ENCODE data around the gene SPCS3. TPM values are rescaled to one million over a fixed set of nuclear protein-coding genes. Genes with fewer than 3 reads are reported as not detected.
A peak's percentile ranks its signal among the peaks of the same experiment; 100 is the strongest.
"Not testable (repeated sequence)": the region's sequence is repeated elsewhere in the genome, so short reads cannot be mapped to it uniquely, and the experiment has no call there.

Gene SPCS3
- total RNA-seq, 6 experiments from 2014 or later, result 163 to 250 (median 180) TPM

- Mint-ChIP-seq H3K27ac (no peak overlapping the region; the same call in 1 of the 2 replicates), H3K4me3 (peak overlapping the region; percentile 94; the same call in 1 of the 2 replicates), H3K4me1 (ENCODE audit: low read depth) (peaks cover 53% of the 10 kb centered on the region), H3K36me3 (ENCODE audit: low read depth) (0 out of 2 replicates have a peak, but pooled peaks cover 14% of the 10 kb centered on the region), H3K9me3 (no peaks in the 10 kb centered on the region), H3K27me3 (ENCODE audit: insufficient read depth) (peaks cover 2% of the 10 kb centered on the region; the same call in 1 of the 2 replicates)
- TF ChIP-seq CTCF (IDR thresholded peaks at IDR 0.05), result no peak
- no peak for DNase-seq
Measured at GRCh38 chr4:176323511-176324160, 3.9 kb downstream of the SPCS3 start.

- H3K9me3 Mint-ChIP-seq; DNase-seq; H3K4me3 Mint-ChIP-seq; H3K27ac Mint-ChIP-seq; H3K27me3 Mint-ChIP-seq (ENCODE audit: insufficient read depth): not testable (repeated sequence)
- 0 out of 2 replicates have a peak, but pooled peaks cover 14% of the 10 kb centered on the region for H3K36me3 Mint-ChIP-seq (ENCODE audit: low read depth)
- peaks cover 46% of the 10 kb centered on the region for H3K4me1 Mint-ChIP-seq (ENCODE audit: low read depth)
Measured at GRCh38 chr4:176324876-176325275, 5.1 kb downstream of the SPCS3 start.

GRCh38 chr4:176333076-176333475, 13.3 kb downstream of the SPCS3 start:
- Mint-ChIP-seq H3K36me3 (ENCODE audit: low read depth) (peaks cover 17% of the 10 kb centered on the region), H3K4me3 (no peak overlapping the region), H3K27ac (no peak overlapping the region), H3K9me3 (no peaks in the 10 kb centered on the region), H3K4me1 (ENCODE audit: low read depth) (peaks cover 25% of the 10 kb centered on the region), H3K27me3 (ENCODE audit: insufficient read depth) (peaks cover 2% of the 10 kb centered on the region; the same call in 1 of the 2 replicates)
- no peak for DNase-seq
- TF ChIP-seq CTCF (IDR thresholded peaks at IDR 0.05), result no peak

GRCh38 chr4:176334066-176334465, 14.3 kb downstream of the SPCS3 start:
- H3K27ac Mint-ChIP-seq, result no peak overlapping the region
- DNase-seq, result no peak
- no peak overlapping the region for H3K4me3 Mint-ChIP-seq
- no peak for TF ChIP-seq CTCF (IDR thresholded peaks at IDR 0.05)
- H3K27me3 Mint-ChIP-seq (ENCODE audit: insufficient read depth), result no peaks in the 10 kb centered on the region
- peaks cover 17% of the 10 kb centered on the region for H3K36me3 Mint-ChIP-seq (ENCODE audit: low read depth)
- H3K4me1 Mint-ChIP-seq (ENCODE audit: low read depth), result peaks cover 30% of the 10 kb centered on the region
- H3K9me3 Mint-ChIP-seq, result no peaks in the 10 kb centered on the region

- TF ChIP-seq CTCF (IDR thresholded peaks at IDR 0.05), result no peak
- Mint-ChIP-seq H3K4me3 (no peak overlapping the region), H3K27me3 (ENCODE audit: insufficient read depth) (no peaks in the 10 kb centered on the region), H3K9me3 (no peaks in the 10 kb centered on the region), H3K36me3 (ENCODE audit: low read depth) (peaks cover 17% of the 10 kb centered on the region), H3K27ac (peak overlapping the region; percentile 46), H3K4me1 (ENCODE audit: low read depth) (peaks cover 42% of the 10 kb centered on the region)
- DNase-seq, result no peak
Measured at GRCh38 chr4:176335421-176335820, 15.7 kb downstream of the SPCS3 start.

- no peak for TF ChIP-seq CTCF (IDR thresholded peaks at IDR 0.05)
- H3K27me3 Mint-ChIP-seq (ENCODE audit: insufficient read depth), result peaks cover 3% of the 10 kb centered on the region; the same call in 1 of the 2 replicates
- H3K36me3 Mint-ChIP-seq (ENCODE audit: low read depth), result peaks cover 21% of the 10 kb centered on the region
- H3K9me3 Mint-ChIP-seq, result peaks cover 22% of the 10 kb centered on the region
- peak overlapping the region; percentile 11; the same call in 1 of the 2 replicates for H3K27ac Mint-ChIP-seq
- DNase-seq, result no peak
- H3K4me3 Mint-ChIP-seq, result peak overlapping the region; percentile 62; the same call in 1 of the 2 replicates
- peaks cover 49% of the 10 kb centered on the region for H3K4me1 Mint-ChIP-seq (ENCODE audit: low read depth)
Measured at GRCh38 chr4:176339936-176340761, 20.4 kb downstream of the SPCS3 start.

Measured in HFFc6 (cell line).